ENCODE data around the gene ZMYND10. TPM values are rescaled to one million over a fixed set of nuclear protein-coding genes. Genes with fewer than 3 reads are reported as not detected.

ZMYND10 gene
- total RNA-seq, 1 experiment from 2014 or later: 0.74 TPM

DNA sequence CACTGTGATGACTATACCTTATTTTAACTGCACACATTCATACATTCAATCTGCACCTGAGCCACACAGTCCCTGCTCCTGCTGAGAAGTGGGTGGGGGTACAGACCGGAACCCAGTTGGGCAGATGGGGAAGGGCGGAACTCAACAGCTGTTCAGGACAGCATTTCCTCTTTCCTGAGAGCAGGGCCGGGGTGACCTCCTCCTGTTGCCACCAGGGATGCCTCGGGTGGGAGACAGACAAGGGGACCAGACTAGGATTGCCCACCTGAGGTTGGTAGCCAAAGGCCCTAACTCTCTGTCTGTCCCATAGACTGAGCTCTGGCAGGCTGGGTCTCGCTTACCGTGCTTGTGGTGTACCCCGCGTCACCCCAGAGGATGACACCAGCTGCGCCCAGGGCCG lies 26.9 kb downstream of the ZMYND10 start:
- CTCF ChIA-PET: interaction anchor here (1.0 to 2.1 kb wide), 4 partner anchors 10 to 408 kb away, joined by 3 to 6 read pairs (median 4); partner anchors contain the start of gene HYAL1
- Mint-ChIP-seq H3K9me3 (peaks cover 5% of the 10 kb centered on the region; the same call in 1 of the 2 replicates), H3K27me3 (ENCODE audit: low read depth) (no peaks in the 10 kb centered on the region)

DNA sequence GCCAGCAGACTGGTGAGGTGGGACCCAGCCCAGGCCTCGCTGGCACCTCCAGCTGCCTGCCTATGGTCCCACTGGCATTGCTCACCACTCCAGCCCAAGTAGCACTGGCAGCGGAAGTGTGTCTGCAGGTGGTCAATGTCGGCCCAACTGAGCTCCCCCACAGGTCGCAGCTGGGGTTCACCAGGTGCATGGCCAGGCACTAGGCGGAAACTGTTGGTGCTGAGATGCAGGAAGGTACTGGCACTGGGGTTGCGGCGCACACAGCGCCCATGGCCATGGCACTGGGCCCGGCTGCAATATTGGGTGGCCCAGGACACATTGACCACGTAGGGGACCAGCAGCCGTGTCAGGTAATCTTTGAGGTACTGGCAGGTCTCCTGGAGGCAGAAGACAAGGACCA lies 27.4 kb downstream of the ZMYND10 start:
- DNase-seq (ENCODE audit: low spot score): no peak
- ATAC-seq: no peak
- peaks cover 5% of the 10 kb centered on the region; the same call in 1 of the 2 replicates for H3K9me3 Mint-ChIP-seq
- H3K4me3 Mint-ChIP-seq: no peak overlapping the region; the same call in 1 of the 2 replicates
- ChIA-PET CTCF (interaction anchor here (2.1 kb wide), 1 partner anchor 15 kb away, joined by 4 read pairs; the partner anchor contains the start of gene HYAL1), POLR2A (no interaction called here)
- H3K27ac Mint-ChIP-seq: no peak overlapping the region
- H3K36me3 Mint-ChIP-seq: peaks cover 46% of the 10 kb centered on the region
- H3K4me1 Mint-ChIP-seq: peaks cover 23% of the 10 kb centered on the region
- TF ChIP-seq ZBTB21 (CRISPR knock-in tag; IDR thresholded peaks at IDR 0.05; ENCODE audit: borderline replicate concordance) (no peak), KAT7 (CRISPR knock-in tag; IDR thresholded peaks at IDR 0.05; ENCODE audit: borderline replicate concordance) (no peak), PRRX2 (CRISPR knock-in tag; IDR thresholded peaks at IDR 0.05) (no peak), NR3C1 (CRISPR knock-in tag; conservative IDR thresholded peaks at IDR 0.05; ENCODE audit: low read depth) (no peak), HMGA2 (CRISPR knock-in tag; IDR thresholded peaks at IDR 0.05) (no peak), FOXP1 (CRISPR knock-in tag; IDR thresholded peaks at IDR 0.05; ENCODE audit: borderline replicate concordance) (no peak), ZNF671 (CRISPR knock-in tag; IDR thresholded peaks at IDR 0.05) (no peak), ZNF416 (CRISPR knock-in tag; IDR thresholded peaks at IDR 0.05) (no peak), TCF7 (CRISPR knock-in tag; IDR thresholded peaks at IDR 0.05; ENCODE audit: low read depth) (no peak), SMAD3 (CRISPR knock-in tag; IDR thresholded peaks at IDR 0.05; ENCODE audit: borderline replicate concordance) (no peak), ETV6 (CRISPR knock-in tag; IDR thresholded peaks at IDR 0.05) (no peak), GRHL2 (CRISPR knock-in tag; IDR thresholded peaks at IDR 0.05; ENCODE audit: insufficient replicate concordance, severe bottlenecking) (no peak), RORB (CRISPR knock-in tag; IDR thresholded peaks at IDR 0.05) (no peak)
- TF ChIP-seq, protein P1, sequence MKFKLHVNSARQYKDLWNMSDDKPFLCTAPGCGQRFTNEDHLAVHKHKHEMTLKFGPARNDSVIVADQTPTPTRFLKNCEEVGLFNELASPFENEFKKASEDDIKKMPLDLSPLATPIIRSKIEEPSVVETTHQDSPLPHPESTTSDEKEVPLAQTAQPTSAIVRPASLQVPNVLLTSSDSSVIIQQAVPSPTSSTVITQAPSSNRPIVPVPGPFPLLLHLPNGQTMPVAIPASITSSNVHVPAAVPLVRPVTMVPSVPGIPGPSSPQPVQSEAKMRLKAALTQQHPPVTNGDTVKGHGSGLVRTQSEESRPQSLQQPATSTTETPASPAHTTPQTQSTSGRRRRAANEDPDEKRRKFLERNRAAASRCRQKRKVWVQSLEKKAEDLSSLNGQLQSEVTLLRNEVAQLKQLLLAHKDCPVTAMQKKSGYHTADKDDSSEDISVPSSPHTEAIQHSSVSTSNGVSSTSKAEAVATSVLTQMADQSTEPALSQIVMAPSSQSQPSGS (CRISPR knock-in tag; IDR thresholded peaks at IDR 0.05; ENCODE audit: borderline replicate concordance, low read depth): no peak
- TF ChIP-seq, protein P2, sequence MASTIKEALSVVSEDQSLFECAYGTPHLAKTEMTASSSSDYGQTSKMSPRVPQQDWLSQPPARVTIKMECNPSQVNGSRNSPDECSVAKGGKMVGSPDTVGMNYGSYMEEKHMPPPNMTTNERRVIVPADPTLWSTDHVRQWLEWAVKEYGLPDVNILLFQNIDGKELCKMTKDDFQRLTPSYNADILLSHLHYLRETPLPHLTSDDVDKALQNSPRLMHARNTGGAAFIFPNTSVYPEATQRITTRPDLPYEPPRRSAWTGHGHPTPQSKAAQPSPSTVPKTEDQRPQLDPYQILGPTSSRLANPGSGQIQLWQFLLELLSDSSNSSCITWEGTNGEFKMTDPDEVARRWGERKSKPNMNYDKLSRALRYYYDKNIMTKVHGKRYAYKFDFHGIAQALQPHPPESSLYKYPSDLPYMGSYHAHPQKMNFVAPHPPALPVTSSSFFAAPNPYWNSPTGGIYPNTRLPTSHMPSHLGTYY (CRISPR knock-in tag; IDR thresholded peaks at IDR 0.05): no peak
- TF ChIP-seq, protein P3, sequence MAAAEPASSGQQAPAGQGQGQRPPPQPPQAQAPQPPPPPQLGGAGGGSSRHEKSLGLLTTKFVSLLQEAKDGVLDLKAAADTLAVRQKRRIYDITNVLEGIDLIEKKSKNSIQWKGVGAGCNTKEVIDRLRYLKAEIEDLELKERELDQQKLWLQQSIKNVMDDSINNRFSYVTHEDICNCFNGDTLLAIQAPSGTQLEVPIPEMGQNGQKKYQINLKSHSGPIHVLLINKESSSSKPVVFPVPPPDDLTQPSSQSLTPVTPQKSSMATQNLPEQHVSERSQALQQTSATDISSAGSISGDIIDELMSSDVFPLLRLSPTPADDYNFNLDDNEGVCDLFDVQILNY (CRISPR knock-in tag; IDR thresholded peaks at IDR 0.05): no peak
- TF ChIP-seq, protein P4, sequence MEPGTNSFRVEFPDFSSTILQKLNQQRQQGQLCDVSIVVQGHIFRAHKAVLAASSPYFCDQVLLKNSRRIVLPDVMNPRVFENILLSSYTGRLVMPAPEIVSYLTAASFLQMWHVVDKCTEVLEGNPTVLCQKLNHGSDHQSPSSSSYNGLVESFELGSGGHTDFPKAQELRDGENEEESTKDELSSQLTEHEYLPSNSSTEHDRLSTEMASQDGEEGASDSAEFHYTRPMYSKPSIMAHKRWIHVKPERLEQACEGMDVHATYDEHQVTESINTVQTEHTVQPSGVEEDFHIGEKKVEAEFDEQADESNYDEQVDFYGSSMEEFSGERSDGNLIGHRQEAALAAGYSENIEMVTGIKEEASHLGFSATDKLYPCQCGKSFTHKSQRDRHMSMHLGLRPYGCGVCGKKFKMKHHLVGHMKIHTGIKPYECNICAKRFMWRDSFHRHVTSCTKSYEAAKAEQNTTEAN (CRISPR knock-in tag; IDR thresholded peaks at IDR 0.05): no peak
- TF ChIP-seq, protein P5, sequence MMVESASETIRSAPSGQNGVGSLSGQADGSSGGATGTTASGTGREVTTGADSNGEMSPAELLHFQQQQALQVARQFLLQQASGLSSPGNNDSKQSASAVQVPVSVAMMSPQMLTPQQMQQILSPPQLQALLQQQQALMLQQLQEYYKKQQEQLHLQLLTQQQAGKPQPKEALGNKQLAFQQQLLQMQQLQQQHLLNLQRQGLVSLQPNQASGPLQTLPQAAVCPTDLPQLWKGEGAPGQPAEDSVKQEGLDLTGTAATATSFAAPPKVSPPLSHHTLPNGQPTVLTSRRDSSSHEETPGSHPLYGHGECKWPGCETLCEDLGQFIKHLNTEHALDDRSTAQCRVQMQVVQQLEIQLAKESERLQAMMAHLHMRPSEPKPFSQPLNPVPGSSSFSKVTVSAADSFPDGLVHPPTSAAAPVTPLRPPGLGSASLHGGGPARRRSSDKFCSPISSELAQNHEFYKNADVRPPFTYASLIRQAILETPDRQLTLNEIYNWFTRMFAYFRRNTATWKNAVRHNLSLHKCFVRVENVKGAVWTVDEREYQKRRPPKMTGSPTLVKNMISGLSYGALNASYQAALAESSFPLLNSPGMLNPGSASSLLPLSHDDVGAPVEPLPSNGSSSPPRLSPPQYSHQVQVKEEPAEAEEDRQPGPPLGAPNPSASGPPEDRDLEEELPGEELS (CRISPR knock-in tag; IDR thresholded peaks at IDR 0.05): no peak
- TF ChIP-seq, protein P6, sequence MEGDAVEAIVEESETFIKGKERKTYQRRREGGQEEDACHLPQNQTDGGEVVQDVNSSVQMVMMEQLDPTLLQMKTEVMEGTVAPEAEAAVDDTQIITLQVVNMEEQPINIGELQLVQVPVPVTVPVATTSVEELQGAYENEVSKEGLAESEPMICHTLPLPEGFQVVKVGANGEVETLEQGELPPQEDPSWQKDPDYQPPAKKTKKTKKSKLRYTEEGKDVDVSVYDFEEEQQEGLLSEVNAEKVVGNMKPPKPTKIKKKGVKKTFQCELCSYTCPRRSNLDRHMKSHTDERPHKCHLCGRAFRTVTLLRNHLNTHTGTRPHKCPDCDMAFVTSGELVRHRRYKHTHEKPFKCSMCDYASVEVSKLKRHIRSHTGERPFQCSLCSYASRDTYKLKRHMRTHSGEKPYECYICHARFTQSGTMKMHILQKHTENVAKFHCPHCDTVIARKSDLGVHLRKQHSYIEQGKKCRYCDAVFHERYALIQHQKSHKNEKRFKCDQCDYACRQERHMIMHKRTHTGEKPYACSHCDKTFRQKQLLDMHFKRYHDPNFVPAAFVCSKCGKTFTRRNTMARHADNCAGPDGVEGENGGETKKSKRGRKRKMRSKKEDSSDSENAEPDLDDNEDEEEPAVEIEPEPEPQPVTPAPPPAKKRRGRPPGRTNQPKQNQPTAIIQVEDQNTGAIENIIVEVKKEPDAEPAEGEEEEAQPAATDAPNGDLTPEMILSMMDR (IDR thresholded peaks at IDR 0.05): no peak
- TF ChIP-seq, protein P7, sequence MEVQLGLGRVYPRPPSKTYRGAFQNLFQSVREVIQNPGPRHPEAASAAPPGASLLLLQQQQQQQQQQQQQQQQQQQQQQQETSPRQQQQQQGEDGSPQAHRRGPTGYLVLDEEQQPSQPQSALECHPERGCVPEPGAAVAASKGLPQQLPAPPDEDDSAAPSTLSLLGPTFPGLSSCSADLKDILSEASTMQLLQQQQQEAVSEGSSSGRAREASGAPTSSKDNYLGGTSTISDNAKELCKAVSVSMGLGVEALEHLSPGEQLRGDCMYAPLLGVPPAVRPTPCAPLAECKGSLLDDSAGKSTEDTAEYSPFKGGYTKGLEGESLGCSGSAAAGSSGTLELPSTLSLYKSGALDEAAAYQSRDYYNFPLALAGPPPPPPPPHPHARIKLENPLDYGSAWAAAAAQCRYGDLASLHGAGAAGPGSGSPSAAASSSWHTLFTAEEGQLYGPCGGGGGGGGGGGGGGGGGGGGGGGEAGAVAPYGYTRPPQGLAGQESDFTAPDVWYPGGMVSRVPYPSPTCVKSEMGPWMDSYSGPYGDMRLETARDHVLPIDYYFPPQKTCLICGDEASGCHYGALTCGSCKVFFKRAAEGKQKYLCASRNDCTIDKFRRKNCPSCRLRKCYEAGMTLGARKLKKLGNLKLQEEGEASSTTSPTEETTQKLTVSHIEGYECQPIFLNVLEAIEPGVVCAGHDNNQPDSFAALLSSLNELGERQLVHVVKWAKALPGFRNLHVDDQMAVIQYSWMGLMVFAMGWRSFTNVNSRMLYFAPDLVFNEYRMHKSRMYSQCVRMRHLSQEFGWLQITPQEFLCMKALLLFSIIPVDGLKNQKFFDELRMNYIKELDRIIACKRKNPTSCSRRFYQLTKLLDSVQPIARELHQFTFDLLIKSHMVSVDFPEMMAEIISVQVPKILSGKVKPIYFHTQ (CRISPR knock-in tag; IDR thresholded peaks at IDR 0.05): no peak
- H3K27me3 Mint-ChIP-seq (ENCODE audit: low read depth): no peaks in the 10 kb centered on the region

More for the DNA sequence above, 26.9 kb downstream of the ZMYND10 start:
- DNase-seq (ENCODE audit: low spot score): no peak
- Mint-ChIP-seq H3K36me3 (peaks cover 45% of the 10 kb centered on the region), H3K4me3 (peak overlapping the region; percentile 16; the same call in 1 of the 2 replicates), H3K4me1 (peaks cover 27% of the 10 kb centered on the region), H3K27ac (no peak overlapping the region)
- no peak for ATAC-seq
- TF ChIP-seq ZNF219 (CRISPR knock-in tag; IDR thresholded peaks at IDR 0.05; ENCODE audit: borderline replicate concordance) (no peak), NR1H2 (CRISPR knock-in tag; IDR thresholded peaks at IDR 0.05) (no peak), ZNF671 (CRISPR knock-in tag; IDR thresholded peaks at IDR 0.05) (no peak)
- POLR2A ChIA-PET: no interaction called here

Measured in WTC11 (cell line).